ENCODE data around the gene DMWD. TPM values are rescaled to one million over a fixed set of nuclear protein-coding genes. Genes with fewer than 3 reads are reported as not detected.

Gene DMWD
- total and polyA plus RNA-seq, 2 of the 13 experiments (the other 11 are each of a cell fraction or from before 2014, with no cell fraction given) = 10.3 to 14.9 TPM

DNA sequence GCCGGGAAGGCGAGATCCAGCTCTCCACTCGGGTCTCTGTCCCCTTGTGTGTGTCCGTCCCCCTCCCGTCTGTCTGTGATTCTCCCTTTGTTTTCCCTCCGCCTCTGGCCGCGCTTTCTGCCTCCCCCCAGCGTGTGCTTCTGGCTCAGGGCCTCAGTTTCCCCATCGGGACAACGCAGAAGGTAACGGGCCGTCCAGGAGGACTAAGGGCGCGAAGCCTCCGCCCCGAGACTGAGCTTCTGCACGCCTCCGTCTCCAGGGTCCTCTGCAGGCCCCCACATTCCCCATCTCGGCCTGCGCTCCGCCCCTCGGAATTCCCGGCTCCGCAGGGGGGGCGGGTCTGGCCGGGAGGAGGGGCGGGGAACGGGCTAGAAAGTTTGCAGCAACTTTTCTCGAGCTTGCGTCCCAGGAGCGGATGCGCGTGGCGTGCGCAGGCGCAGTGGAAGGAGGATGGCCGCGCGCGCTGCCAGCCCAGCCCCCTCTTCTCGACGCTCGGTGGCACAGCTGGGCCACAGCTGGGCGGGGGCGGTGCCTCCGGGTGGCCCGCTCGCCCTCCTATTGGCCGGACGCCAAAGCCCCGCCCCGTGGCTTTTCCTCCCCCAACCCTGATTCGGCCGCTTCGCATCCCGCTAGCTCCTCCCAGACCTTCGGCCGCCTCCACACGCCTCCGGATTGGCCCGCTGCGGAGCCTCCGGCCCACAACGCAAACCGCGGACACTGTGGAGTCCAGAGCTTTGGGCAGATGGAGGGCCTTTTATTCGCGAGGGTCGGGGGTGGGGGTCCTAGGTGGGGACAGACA lies 23.5 kb downstream of the DMWD start, which contains the start of gene SIX5 (continued):
- TF ChIP-seq ZNF841 (CRISPR knock-in tag; IDR thresholded peaks at IDR 0.05; ENCODE audit: borderline replicate concordance) = no peak
- TF ChIP-seq SAFB2 (CRISPR knock-in tag; IDR thresholded peaks at IDR 0.05; ENCODE audit: borderline replicate concordance, low read depth) = no peak
- 0 out of 2 replicates have a peak, but pooled peaks have one; percentile 63 for TF ChIP-seq SETDB1 (CRISPR knock-in tag; IDR thresholded peaks at IDR 0.05; ENCODE audit: borderline replicate concordance)
- TF ChIP-seq CENPT (CRISPR knock-in tag; IDR thresholded peaks at IDR 0.05; ENCODE audit: low read depth) = no peak; the same call in 1 of the 2 replicates
- TF ChIP-seq, protein P1, sequence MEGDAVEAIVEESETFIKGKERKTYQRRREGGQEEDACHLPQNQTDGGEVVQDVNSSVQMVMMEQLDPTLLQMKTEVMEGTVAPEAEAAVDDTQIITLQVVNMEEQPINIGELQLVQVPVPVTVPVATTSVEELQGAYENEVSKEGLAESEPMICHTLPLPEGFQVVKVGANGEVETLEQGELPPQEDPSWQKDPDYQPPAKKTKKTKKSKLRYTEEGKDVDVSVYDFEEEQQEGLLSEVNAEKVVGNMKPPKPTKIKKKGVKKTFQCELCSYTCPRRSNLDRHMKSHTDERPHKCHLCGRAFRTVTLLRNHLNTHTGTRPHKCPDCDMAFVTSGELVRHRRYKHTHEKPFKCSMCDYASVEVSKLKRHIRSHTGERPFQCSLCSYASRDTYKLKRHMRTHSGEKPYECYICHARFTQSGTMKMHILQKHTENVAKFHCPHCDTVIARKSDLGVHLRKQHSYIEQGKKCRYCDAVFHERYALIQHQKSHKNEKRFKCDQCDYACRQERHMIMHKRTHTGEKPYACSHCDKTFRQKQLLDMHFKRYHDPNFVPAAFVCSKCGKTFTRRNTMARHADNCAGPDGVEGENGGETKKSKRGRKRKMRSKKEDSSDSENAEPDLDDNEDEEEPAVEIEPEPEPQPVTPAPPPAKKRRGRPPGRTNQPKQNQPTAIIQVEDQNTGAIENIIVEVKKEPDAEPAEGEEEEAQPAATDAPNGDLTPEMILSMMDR (CRISPR knock-in tag; IDR thresholded peaks at IDR 0.05) = no peak; the same call in 1 of the 2 replicates
- TF ChIP-seq ZNF674 (CRISPR knock-in tag; IDR thresholded peaks at IDR 0.05; ENCODE audit: low read depth) = no peak
- TF ChIP-seq ZNF570 (CRISPR knock-in tag; IDR thresholded peaks at IDR 0.05; ENCODE audit: borderline replicate concordance) = no peak
- TF ChIP-seq, protein P2, sequence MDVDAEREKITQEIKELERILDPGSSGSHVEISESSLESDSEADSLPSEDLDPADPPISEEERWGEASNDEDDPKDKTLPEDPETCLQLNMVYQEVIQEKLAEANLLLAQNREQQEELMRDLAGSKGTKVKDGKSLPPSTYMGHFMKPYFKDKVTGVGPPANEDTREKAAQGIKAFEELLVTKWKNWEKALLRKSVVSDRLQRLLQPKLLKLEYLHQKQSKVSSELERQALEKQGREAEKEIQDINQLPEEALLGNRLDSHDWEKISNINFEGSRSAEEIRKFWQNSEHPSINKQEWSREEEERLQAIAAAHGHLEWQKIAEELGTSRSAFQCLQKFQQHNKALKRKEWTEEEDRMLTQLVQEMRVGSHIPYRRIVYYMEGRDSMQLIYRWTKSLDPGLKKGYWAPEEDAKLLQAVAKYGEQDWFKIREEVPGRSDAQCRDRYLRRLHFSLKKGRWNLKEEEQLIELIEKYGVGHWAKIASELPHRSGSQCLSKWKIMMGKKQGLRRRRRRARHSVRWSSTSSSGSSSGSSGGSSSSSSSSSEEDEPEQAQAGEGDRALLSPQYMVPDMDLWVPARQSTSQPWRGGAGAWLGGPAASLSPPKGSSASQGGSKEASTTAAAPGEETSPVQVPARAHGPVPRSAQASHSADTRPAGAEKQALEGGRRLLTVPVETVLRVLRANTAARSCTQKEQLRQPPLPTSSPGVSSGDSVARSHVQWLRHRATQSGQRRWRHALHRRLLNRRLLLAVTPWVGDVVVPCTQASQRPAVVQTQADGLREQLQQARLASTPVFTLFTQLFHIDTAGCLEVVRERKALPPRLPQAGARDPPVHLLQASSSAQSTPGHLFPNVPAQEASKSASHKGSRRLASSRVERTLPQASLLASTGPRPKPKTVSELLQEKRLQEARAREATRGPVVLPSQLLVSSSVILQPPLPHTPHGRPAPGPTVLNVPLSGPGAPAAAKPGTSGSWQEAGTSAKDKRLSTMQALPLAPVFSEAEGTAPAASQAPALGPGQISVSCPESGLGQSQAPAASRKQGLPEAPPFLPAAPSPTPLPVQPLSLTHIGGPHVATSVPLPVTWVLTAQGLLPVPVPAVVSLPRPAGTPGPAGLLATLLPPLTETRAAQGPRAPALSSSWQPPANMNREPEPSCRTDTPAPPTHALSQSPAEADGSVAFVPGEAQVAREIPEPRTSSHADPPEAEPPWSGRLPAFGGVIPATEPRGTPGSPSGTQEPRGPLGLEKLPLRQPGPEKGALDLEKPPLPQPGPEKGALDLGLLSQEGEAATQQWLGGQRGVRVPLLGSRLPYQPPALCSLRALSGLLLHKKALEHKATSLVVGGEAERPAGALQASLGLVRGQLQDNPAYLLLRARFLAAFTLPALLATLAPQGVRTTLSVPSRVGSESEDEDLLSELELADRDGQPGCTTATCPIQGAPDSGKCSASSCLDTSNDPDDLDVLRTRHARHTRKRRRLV (CRISPR knock-in tag; IDR thresholded peaks at IDR 0.05) = no peak
- no peak for TF ChIP-seq ZNF782 (CRISPR knock-in tag; IDR thresholded peaks at IDR 0.05; ENCODE audit: borderline replicate concordance)
- TF ChIP-seq HBP1 (CRISPR knock-in tag; IDR thresholded peaks at IDR 0.05; ENCODE audit: low read depth) = peak; percentile 30; the same call in 1 of the 2 replicates
- no peak for TF ChIP-seq NFE2L1 (CRISPR knock-in tag; IDR thresholded peaks at IDR 0.05; ENCODE audit: borderline replicate concordance)
- no peak for TF ChIP-seq SUZ12 (IDR thresholded peaks at IDR 0.05; ENCODE audit: low read depth, low read length)
- no peak for TF ChIP-seq SRSF1 (optimal IDR thresholded peaks at IDR 0.05; ENCODE audit: low read depth, low read length)
- no peak for TF ChIP-seq ZNF446 (CRISPR knock-in tag; IDR thresholded peaks at IDR 0.05)
- no peak for TF ChIP-seq RNF219 (CRISPR knock-in tag; IDR thresholded peaks at IDR 0.05)
- TF ChIP-seq MTF1 (CRISPR knock-in tag; IDR thresholded peaks at IDR 0.05) = no peak
- TF ChIP-seq LCORL (IDR thresholded peaks at IDR 0.05) = no peak
- no peak; the same call in 1 of the 2 replicates for TF ChIP-seq LCORL (CRISPR knock-in tag; IDR thresholded peaks at IDR 0.05)
